Rectal smooth muscle tissue (tissue), 1 donor: ENCODE data around the gene ATP2A3.

Source experiments
- H3K27ac ChIP-seq: one replicate; pipeline ENCODE4 v1.7.0; 2013; ENCODE audit warnings: low read depth, low read length, inconsistent platforms
- H3K27me3 ChIP-seq: one replicate; pipeline ENCODE4 v1.7.0; 2013; ENCODE audit warnings: low read length; ENCODE audit not compliant: control insufficient read depth, insufficient read depth
- H3K36me3 ChIP-seq: one replicate; pipeline ENCODE4 v1.7.0; 2013; ENCODE audit warnings: low read length; ENCODE audit not compliant: control insufficient read depth, insufficient read depth
- H3K4me1 ChIP-seq: one replicate; pipeline ENCODE4 v1.7.0; 2013; ENCODE audit warnings: low read length; ENCODE audit not compliant: control insufficient read depth, insufficient read depth
- H3K4me3 ChIP-seq: one replicate; pipeline ENCODE4 v1.7.0; 2013; ENCODE audit warnings: low read length
- H3K9ac ChIP-seq: one replicate; pipeline ENCODE4 v1.7.0; 2013; ENCODE audit warnings: low read length

Gene ATP2A3

DNA sequence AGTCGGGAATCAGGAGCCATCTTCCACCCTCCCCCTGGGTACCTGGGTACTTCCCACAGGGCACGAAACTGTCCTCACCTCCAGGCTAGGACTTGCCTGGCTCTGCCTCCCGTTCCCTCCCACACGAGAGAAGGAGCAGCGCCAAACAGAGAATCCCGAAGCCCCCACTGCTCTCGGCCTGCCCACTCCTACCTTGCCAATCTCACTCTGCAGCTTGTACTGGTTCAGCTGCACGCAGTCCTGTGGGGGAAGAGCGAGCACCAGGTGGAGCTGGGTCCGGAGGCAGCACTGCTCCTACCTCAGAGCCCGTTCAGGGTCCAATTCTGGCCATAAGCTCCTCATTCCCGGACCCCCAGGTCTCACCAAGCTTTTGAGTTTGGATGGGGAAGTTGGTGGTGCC lies 80.0 kb downstream of the ATP2A3 start:
- H3K4me3 ChIP-seq = no peak overlapping the region
- H3K27ac ChIP-seq = no peak overlapping the region
- H3K4me1 ChIP-seq = peaks cover 19% of the 10 kb centered on the region
- no peak overlapping the region for H3K9ac ChIP-seq
- no peaks in the 10 kb centered on the region for H3K27me3 ChIP-seq
- H3K36me3 ChIP-seq = peaks cover 21% of the 10 kb centered on the region

GRCh38 chr17:3882276-3882675 lies 82.0 kb downstream of the ATP2A3 start:
- Histone ChIP-seq H3K9ac (no peak overlapping the region), H3K27ac (no peak overlapping the region), H3K4me3 (no peak overlapping the region), H3K27me3 (no peaks in the 10 kb centered on the region), H3K4me1 (peaks cover 3% of the 10 kb centered on the region), H3K36me3 (peaks cover 21% of the 10 kb centered on the region)

DNA sequence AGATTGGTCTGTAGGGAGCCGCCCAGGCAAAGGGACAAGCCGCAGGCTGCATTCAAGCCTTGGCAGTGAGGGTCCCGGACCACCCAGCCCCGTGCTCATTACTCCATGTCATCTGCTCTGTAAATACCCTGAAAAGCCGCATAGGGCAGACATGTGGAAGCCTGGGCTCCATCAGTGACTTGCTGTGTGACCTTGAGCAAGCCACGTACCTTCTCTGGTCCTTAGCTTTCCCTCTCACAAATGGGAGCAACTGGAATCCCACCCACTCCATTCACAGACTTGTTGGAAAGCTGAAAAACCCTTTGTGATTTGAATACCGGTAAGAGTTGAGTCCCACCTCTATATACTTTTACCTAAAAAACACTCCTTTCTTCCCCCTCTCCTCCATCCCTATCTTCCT lies 83.3 kb downstream of the ATP2A3 start:
- Histone ChIP-seq H3K27me3 (no peaks in the 10 kb centered on the region), H3K4me3 (no peak overlapping the region), H3K36me3 (peaks cover 24% of the 10 kb centered on the region), H3K9ac (no peak overlapping the region), H3K4me1 (no peaks in the 10 kb centered on the region), H3K27ac (no peak overlapping the region)

- Histone ChIP-seq H3K27me3 (no peaks in the 10 kb centered on the region), H3K9ac (no peak overlapping the region), H3K36me3 (peaks cover 21% of the 10 kb centered on the region), H3K27ac (no peak overlapping the region), H3K4me1 (no peaks in the 10 kb centered on the region), H3K4me3 (no peak overlapping the region)
Measured at GRCh38 chr17:3879591-3880417, 84.4 kb downstream of the ATP2A3 start.

DNA sequence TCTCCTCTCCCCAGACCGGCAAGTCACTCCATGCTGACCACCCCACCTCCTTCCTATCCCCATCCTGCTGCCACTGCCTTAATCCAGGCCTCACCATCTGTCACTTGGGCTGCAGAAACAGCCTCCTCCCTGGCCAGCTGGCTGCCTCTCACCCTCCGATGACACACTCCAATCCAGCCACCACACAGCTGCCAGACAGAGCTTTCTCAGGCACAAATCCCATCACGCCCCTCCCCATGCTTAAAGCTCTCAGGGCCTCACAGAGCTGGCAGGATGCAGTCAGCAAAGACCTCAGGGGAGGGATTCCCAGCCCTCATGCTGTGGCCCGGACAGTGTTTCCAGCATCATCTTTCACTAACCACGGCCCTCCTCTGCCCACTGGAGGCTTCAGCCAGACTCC lies 85.1 kb downstream of the ATP2A3 start:
- Histone ChIP-seq H3K4me1 (no peaks in the 10 kb centered on the region), H3K27me3 (no peaks in the 10 kb centered on the region), H3K9ac (no peak overlapping the region), H3K27ac (no peak overlapping the region), H3K36me3 (peaks cover 17% of the 10 kb centered on the region), H3K4me3 (no peak overlapping the region)

DNA sequence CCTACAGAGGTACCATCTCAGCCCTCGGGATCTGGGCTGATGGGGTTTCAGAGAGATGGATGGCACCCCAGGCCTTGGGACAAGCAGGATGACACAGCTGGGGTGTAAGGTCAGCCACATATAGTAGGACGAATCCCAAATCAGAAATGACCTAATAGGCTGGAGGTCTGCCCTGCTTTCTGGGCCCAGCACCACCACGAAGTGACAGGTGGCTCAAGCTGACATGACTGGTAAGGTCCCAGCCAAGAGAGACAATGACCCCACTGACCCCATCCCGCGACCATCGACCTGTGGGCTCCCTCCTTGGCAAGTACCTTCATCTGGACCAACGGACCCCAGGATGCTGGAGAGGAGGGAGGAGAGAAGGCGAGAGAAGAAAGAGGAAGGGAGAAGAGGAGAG lies 87.0 kb downstream of the ATP2A3 start:
- H3K36me3 ChIP-seq = peaks cover 11% of the 10 kb centered on the region
- no peaks in the 10 kb centered on the region for H3K4me1 ChIP-seq
- no peak overlapping the region for H3K9ac ChIP-seq
- no peaks in the 10 kb centered on the region for H3K27me3 ChIP-seq
- no peak overlapping the region for H3K27ac ChIP-seq
- H3K4me3 ChIP-seq = no peak overlapping the region

DNA sequence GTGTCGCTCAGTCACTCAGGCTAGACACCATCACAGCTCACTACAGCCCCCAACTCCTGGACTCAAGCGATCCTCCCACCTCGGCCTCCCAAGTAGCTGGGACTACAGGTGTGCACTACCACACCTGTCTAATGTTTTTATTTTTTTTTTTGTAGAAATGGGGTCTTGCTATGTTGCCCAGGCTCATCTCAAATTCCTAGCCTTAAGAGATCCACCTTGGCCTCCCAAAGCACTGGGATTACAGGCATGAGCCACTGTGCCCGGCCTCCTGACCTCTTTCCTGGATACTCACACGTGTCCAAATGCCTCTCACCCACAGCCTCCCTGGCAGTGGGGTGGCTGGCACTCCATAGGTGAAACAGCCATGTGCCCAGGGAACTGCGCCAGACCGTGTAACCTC lies 88.9 kb downstream of the ATP2A3 start:
- Histone ChIP-seq H3K27me3 (no peaks in the 10 kb centered on the region), H3K4me3 (no peak overlapping the region), H3K36me3 (peaks cover 12% of the 10 kb centered on the region)

More for the DNA sequence above, 88.9 kb downstream of the ATP2A3 start:
- H3K27ac ChIP-seq = no peak overlapping the region
- no peak overlapping the region for H3K9ac ChIP-seq
- H3K4me1 ChIP-seq = no peaks in the 10 kb centered on the region
